Fibroblast of mammary gland (primary cell): ENCODE data around the gene NDC1.

ENCODE experiments used
- DNase-seq: peaks from one replicate; pipeline ENCODE4 v3.0.0-alpha.2; 2010; ENCODE audit warnings: low read depth
- H3K4me3 ChIP-seq: 2 replicates; pipeline ENCODE4 v1.5.1; 2011; ENCODE audit warnings: low read depth, mild to moderate bottlenecking, low read length, moderate library complexity; ENCODE audit not compliant: control insufficient read depth
- CTCF ChIP-seq: conservative IDR thresholded peaks from 2 replicates; pipeline ENCODE4 v1.5.1; 2011; ENCODE audit warnings: low read depth, low read length, inconsistent platforms; ENCODE audit not compliant: control insufficient read depth, insufficient read depth

Gene NDC1

DNA sequence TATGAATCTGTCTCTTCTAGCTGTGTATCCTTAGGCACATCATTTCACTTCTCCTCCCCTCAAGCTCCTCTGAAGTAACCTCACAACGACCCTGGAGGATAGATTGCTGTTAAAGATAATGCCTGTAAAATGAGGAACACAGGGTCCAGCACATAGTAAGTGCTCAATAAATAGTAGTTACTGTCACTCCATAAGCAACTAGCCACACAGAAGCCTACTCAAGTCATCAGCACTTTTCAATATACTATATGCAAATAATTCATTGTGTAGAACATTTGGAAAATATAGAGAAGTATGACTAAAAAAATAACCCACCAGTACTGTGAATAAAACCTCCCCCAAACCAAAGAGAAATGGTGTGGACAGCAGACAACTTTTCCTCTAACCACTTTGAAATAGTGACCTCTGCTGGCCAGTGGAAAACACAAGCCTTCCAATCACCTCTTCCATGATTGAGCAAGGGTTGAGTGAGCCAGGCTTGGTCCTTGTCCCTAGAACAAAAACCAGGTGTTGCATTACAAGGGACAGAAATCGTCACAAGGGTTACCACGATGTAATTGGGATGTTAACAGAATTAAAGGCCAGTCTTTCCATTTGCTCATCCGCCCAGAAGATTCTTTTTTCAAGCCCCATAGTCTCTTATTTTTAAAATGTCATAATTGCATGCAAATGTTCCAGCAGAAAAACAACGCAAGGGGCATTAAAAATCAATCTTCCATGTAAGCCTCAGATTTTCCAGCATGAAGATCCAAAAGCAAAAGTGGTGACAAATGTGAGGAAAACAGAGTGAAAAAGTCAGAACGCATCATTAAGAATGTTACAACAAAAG, 83.4 kb downstream of the NDC1 start:
- peak; percentile 80 for DNase-seq
- H3K4me3 ChIP-seq: no peak overlapping the region
- TF ChIP-seq CTCF: peak; percentile 89

DNA sequence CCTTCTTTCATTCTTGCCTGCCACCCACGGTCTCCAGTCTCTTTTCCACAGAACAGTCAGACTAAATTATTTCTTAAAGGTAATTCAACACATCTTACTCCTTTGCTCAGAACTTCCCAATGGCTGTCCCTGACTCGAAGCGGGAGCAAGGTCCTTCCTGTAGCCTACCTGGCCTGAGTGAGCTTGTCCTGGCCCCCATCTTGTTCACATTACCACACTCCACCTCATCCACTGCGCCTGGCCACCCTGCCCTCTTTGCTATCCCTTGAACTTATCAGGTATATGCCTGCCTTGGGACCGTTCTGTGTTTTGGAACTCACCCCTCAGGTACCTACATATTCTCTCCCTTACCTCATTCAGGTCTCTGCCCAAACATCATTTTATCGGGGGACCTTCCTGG, 85.8 kb downstream of the NDC1 start:
- DNase-seq: no peak
- TF ChIP-seq CTCF: no peak
- H3K4me3 ChIP-seq: no peak overlapping the region

DNA sequence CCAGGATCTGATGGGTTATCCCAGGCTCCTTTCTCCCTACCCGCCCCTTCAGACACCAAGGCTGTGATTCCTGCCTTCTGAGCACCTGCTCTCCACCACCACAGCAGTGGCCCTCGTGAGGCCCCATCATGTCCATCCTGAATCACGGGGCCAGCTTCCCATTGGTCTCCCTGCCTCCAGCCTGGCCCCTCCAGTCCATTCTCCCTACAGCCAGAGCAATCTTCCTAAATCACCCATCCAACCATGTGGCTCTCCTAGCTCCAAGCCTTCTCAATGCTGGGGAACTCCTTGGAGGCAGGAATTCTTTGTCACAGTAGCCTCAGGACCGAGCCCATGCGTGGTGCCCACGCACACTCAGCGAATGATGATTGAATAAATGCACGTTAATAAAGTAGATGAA, 90.3 kb downstream of the NDC1 start:
- TF ChIP-seq CTCF: no peak
- no peak for DNase-seq
- no peak overlapping the region for H3K4me3 ChIP-seq

DNA sequence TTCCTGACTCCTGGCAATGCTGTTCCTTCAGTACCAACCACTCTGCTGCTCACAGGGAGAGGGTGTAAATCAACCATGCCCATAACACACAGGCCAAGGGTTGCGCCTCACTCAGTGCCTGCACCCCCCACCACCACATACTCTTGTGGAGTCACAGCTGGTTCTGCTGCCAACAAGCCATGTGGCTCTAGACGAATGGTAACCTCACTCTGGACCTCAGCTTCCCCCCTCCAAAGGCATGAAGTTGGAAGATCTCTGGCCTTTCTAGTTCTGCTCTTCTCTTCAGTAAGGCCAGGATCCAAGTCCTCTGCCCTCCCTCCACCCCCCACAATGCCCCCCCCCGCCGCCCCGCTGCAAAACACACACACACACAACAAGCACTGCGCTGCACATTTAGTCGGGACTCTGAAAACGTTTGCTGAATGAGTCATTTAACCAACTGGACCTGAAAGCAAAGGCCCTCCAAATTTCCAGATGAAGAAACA, 97.4 kb downstream of the NDC1 start:
- peak; percentile 90 for DNase-seq
- H3K4me3 ChIP-seq: no peak overlapping the region

DNA sequence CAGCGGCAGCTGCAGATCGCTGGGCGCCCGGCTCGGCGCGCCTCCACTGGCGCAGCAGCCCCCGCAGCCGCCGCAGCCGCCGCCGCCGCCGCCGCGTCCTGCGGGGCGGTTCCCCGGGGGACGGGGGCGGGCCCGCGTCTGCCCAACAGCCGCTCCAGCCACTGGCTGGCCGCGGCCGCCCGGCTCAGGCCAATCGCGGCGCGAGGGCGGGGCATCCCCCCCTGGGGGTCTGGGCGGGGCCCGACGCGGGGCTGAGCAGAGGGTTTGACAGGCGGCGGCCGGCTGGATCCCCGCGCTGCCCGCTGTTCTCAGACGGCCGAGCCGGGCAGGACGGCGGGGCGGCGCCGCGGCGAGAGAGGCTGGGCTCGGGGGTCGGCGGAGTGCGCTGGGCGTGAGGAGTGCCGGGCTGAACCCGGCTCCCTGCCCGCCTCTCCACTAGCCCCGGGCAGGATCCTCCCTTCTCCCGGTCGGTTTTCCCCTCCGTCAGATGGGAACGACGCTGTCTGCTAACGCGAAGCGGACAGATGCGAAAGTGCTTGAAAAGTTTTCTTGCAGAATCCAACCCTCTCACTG, 98.9 kb downstream of the NDC1 start, which contains the start of gene GLIS1:
TSS of gene GLIS1 (minus strand) at position 56 of the 573 bp plus-strand sequence. CDS start 1,100 bp downstream, outside the sequence.
- H3K4me3 ChIP-seq: peak within 1 kb of the TSS; percentile 63
- DNase-seq: peak; percentile 79
- TF ChIP-seq CTCF: no peak

More for the DNA sequence above, 97.4 kb downstream of the NDC1 start:
- no peak for TF ChIP-seq CTCF

GRCh38 chr1:53738205-53739108, 99.6 kb downstream of the NDC1 start:
- peak overlapping the region; percentile 63 for H3K4me3 ChIP-seq
- DNase-seq: no peak
- TF ChIP-seq CTCF: no peak
